Fibroblast of peridontal ligament (primary cell): Measurements from ENCODE around the gene DYNLRB2.

Experiments used
- DNase-seq: peaks from one replicate; pipeline ENCODE4 v3.0.0-alpha.2; 2010; ENCODE audit errors: extremely low read depth

DYNLRB2 gene

GRCh38 chr16:80552277-80552676 lies 11.5 kb downstream of the DYNLRB2 start:
- DNase-seq, result no peak

GRCh38 chr16:80554033-80554432 lies 13.2 kb downstream of the DYNLRB2 start:
- no peak for DNase-seq

GRCh38 chr16:80556481-80556880 lies 15.7 kb downstream of the DYNLRB2 start:
- DNase-seq, result no peak

GRCh38 chr16:80557037-80557436 lies 16.2 kb downstream of the DYNLRB2 start:
- no peak for DNase-seq

GRCh38 chr16:80559369-80559768 lies 18.6 kb downstream of the DYNLRB2 start:
- DNase-seq, result no peak

GRCh38 chr16:80563066-80563465 lies 22.3 kb downstream of the DYNLRB2 start:
- DNase-seq, result no peak

GRCh38 chr16:80564394-80564793 lies 23.6 kb downstream of the DYNLRB2 start:
- DNase-seq, result no peak

- peak; percentile 33 for DNase-seq
Measured at GRCh38 chr16:80569440-80570105, 28.8 kb downstream of the DYNLRB2 start.

GRCh38 chr16:80570106-80570478 lies 29.3 kb downstream of the DYNLRB2 start:
- peak; percentile 69 for DNase-seq

GRCh38 chr16:80573700-80574120 lies 32.9 kb downstream of the DYNLRB2 start:
- DNase-seq, result no peak

- DNase-seq, result no peak
Measured at GRCh38 chr16:80576343-80576912, 35.6 kb downstream of the DYNLRB2 start.

- no peak for DNase-seq
Measured at GRCh38 chr16:80577485-80578280, 36.9 kb downstream of the DYNLRB2 start.

GRCh38 chr16:80580109-80580832 lies 39.5 kb downstream of the DYNLRB2 start:
- peak; percentile 73 for DNase-seq

GRCh38 chr16:80583466-80583865 lies 42.7 kb downstream of the DYNLRB2 start:
- peak; percentile 86 for DNase-seq

- DNase-seq, result no peak
Measured at GRCh38 chr16:80585764-80586163, 45.0 kb downstream of the DYNLRB2 start.

GRCh38 chr16:80586476-80586875 lies 45.7 kb downstream of the DYNLRB2 start:
- DNase-seq, result no peak

GRCh38 chr16:80587071-80587470 lies 46.3 kb downstream of the DYNLRB2 start:
- DNase-seq, result no peak

GRCh38 chr16:80591071-80591915 lies 50.5 kb downstream of the DYNLRB2 start:
- DNase-seq, result no peak

GRCh38 chr16:80592273-80592672 lies 51.5 kb downstream of the DYNLRB2 start:
- no peak for DNase-seq

- DNase-seq, result peak; percentile 49
Measured at GRCh38 chr16:80594756-80595155, 54.0 kb downstream of the DYNLRB2 start.

- DNase-seq, result no peak
Measured at GRCh38 chr16:80596507-80597207, 55.9 kb downstream of the DYNLRB2 start.
